Neural crest cell (in vitro differentiated cells): ENCODE results near the gene AMY1C. TPM values are rescaled to one million over a fixed set of nuclear protein-coding genes. Genes with fewer than 3 reads are reported as not detected.
A peak's percentile ranks its signal among the peaks of the same experiment; 100 is the strongest.

Experiments used
- DNase-seq: peaks from one replicate; pipeline ENCODE4 v3.0.0; 2021; ENCODE audit warnings: low read depth, mixed read lengths, low spot score
- H3K27ac Mint-ChIP-seq: one replicate; pipeline ENCODE4 v1.8.0; 2021; ENCODE audit warnings: mild to moderate bottlenecking, mixed read lengths; ENCODE audit not compliant: unreplicated experiment
- H3K27me3 Mint-ChIP-seq: 2 replicates; pipeline ENCODE4 v1.8.0; 2021; ENCODE audit warnings: low read depth, mild to moderate bottlenecking, mixed read lengths
- H3K36me3 Mint-ChIP-seq: 2 replicates; pipeline ENCODE4 v1.8.0; 2021; ENCODE audit warnings: low read depth, mild to moderate bottlenecking, mixed read lengths
- H3K4me1 Mint-ChIP-seq: 2 replicates; pipeline ENCODE4 v1.8.0; 2021; ENCODE audit warnings: mixed read lengths
- H3K4me3 Mint-ChIP-seq: one replicate; pipeline ENCODE4 v1.8.0; 2021; ENCODE audit warnings: mild to moderate bottlenecking, mixed read lengths
- H3K9me3 Mint-ChIP-seq: 2 replicates; pipeline ENCODE4 v1.8.0; 2021; ENCODE audit warnings: mixed read lengths
- total RNA-seq: library from RNA; stranded (reverse); gene quantifications from 2 replicates; pipeline ENCODE4 v1.2.1, GENCODE V29; 2021
- TF ChIP-seq, protein P1 (sequence below): fragments of 200-600 bp; sonication (generic); conservative IDR thresholded peaks from 2 replicates; pipeline ENCODE4 v1.5.0; 2021; ENCODE audit warnings: antibody characterized with exemption, mild to moderate bottlenecking

AMY1C gene
- total RNA-seq, 1 donor from 2014 or later = not detected

DNA sequence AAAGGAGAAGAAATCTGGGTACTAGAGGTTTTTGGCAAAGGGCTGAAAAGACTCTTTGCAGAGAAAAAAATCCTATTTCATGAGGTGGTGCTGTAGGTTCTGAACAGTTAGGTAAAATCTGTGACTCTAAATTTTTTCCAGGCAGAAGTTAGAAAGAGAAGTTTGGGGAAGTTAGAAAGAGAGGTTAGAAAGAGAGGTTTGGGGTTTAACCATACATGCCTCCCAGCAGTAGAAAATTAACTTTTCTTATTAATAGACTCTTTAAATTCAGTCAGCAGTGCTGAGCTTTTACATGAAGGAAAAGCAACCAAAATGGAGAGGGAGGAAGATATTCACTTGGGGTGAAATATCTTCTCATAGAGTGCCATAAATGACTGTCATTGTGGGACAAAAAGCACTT, 12.2 kb downstream of the AMY1C start:
- peaks cover 7% of the 10 kb centered on the region for H3K9me3 Mint-ChIP-seq
- no peak overlapping the region for H3K4me3 Mint-ChIP-seq
- DNase-seq = no peak
- H3K27ac Mint-ChIP-seq = no peak overlapping the region
- H3K4me1 Mint-ChIP-seq = no peaks in the 10 kb centered on the region
- TF ChIP-seq, protein P1, sequence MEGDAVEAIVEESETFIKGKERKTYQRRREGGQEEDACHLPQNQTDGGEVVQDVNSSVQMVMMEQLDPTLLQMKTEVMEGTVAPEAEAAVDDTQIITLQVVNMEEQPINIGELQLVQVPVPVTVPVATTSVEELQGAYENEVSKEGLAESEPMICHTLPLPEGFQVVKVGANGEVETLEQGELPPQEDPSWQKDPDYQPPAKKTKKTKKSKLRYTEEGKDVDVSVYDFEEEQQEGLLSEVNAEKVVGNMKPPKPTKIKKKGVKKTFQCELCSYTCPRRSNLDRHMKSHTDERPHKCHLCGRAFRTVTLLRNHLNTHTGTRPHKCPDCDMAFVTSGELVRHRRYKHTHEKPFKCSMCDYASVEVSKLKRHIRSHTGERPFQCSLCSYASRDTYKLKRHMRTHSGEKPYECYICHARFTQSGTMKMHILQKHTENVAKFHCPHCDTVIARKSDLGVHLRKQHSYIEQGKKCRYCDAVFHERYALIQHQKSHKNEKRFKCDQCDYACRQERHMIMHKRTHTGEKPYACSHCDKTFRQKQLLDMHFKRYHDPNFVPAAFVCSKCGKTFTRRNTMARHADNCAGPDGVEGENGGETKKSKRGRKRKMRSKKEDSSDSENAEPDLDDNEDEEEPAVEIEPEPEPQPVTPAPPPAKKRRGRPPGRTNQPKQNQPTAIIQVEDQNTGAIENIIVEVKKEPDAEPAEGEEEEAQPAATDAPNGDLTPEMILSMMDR = no peak
- no peaks in the 10 kb centered on the region for H3K36me3 Mint-ChIP-seq
- H3K27me3 Mint-ChIP-seq = no peaks in the 10 kb centered on the region

DNA sequence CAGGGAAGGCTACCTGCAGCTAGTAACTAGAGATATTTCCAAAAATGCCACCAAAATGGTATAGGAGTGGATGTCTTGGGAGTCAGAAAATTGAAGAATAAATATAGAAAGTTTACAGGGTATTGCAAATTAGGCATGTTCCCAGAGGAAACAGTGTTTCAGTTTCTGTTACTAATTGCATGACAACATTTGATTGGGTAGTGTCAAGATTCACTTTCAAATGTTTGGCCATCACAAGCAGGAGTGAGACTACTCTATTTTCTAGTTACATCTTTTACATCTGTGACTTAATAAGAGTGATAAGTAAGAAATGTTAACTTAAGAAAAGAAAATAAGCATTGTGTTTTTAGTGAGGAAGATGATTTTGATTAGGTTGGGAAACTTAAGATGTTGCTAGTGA, 30.2 kb downstream of the AMY1C start:
- H3K36me3 Mint-ChIP-seq = no peaks in the 10 kb centered on the region
- TF ChIP-seq, protein P1 = no peak

DNA sequence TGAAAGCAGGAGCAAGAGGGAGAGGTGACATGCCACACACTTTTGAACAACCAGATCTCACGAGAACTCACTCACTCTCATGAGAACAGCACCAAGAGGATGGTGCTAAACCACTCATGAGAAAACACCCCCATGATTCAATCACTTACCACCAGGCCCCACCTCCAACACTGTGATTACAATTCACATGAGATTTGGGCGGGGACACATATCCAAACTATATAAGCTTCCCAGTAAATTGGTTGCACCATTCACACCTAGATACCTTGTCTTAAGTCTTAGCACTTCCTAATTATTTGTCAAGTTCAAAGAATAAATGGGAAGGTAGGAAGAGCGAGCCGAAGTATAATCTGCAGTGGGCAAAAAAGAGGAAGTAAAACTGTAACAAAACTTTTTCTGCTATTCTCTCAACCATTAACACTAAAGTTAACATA, 34.3 kb downstream of the AMY1C start:
- DNase-seq = no peak
- no peaks in the 10 kb centered on the region for H3K9me3 Mint-ChIP-seq
- TF ChIP-seq, protein P1 = no peak

More for the DNA sequence above, 30.2 kb downstream of the AMY1C start:
- Mint-ChIP-seq H3K27me3 (peaks cover 12% of the 10 kb centered on the region), H3K4me3 (no peak overlapping the region), H3K9me3 (no peaks in the 10 kb centered on the region), H3K27ac (no peak overlapping the region), H3K4me1 (no peaks in the 10 kb centered on the region)
- no peak for DNase-seq

DNA sequence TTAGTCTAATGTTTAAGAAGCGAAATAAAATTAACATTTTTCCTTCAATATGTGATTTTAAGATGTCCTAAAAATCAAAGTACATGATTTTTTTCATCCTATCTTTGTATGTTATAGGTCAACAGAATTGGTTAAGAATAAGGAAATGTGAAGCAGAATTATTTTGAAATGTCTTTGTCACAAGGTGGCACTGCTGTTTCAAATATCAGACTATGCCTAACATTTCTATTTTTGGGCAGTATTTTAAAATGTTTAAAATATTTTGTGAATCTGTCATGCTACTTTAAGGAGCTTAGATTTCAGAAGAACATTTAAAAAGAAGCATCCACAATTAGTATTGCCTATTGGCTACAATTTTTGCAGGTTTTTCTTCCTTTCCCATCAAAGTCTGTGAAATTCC, 38.7 kb downstream of the AMY1C start:
- Mint-ChIP-seq H3K36me3 (no peaks in the 10 kb centered on the region), H3K27me3 (peaks cover 3% of the 10 kb centered on the region), H3K4me3 (no peak overlapping the region), H3K9me3 (no peaks in the 10 kb centered on the region), H3K27ac (no peak overlapping the region), H3K4me1 (no peaks in the 10 kb centered on the region)
- DNase-seq = no peak
- TF ChIP-seq, protein P1 = peak; percentile 59

More for the DNA sequence above, 34.3 kb downstream of the AMY1C start:
- H3K27ac Mint-ChIP-seq = no peak overlapping the region
- no peak overlapping the region for H3K4me3 Mint-ChIP-seq
- no peaks in the 10 kb centered on the region for H3K4me1 Mint-ChIP-seq
- H3K36me3 Mint-ChIP-seq = no peaks in the 10 kb centered on the region
- peaks cover 3% of the 10 kb centered on the region for H3K27me3 Mint-ChIP-seq

DNA sequence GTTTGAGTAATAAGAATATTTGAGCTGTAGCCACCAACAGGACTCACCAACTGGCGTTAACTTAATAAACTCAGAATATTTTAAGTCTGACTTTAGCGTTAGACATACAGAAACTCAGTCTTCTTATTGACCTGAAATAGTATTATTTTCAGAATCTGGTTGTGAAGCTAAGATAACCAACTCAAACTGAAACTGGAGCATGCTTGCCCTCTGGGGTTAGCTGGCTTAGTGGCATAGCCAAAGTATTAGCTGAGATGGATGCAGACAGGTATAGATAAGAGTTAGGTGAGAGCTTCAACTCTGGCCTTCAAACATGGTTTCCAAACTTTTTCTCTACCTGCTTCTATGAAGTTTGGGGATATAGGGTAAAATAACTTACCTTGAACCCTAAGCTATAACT, 40.5 kb downstream of the AMY1C start:
- Mint-ChIP-seq H3K9me3 (peaks cover 2% of the 10 kb centered on the region), H3K27me3 (peaks cover 3% of the 10 kb centered on the region), H3K27ac (no peak overlapping the region), H3K36me3 (no peaks in the 10 kb centered on the region), H3K4me3 (no peak overlapping the region), H3K4me1 (no peaks in the 10 kb centered on the region)
- DNase-seq = no peak
- TF ChIP-seq, protein P1 = no peak

Other genes with a start within 250 kb of the AMY1C start
- 18.9 and 21.6 TPM in 2 replicates for gene RNPC3, start 224.2 kb upstream of the AMY1C start, total RNA-seq
- 2.7 and 3.4 TPM in 2 replicates for gene AMY2B, start 178.3 kb upstream of the AMY1C start, total RNA-seq
- not detected in 2 replicates for gene AMY2A, start 132.5 kb upstream of the AMY1C start, total RNA-seq
- gene AMY1A, start 94.1 kb upstream of the AMY1C start, total RNA-seq = not detected in 2 replicates
- gene AMY1B, start 53.7 kb upstream of the AMY1C start, total RNA-seq = not detected in 2 replicates